Hepatocyte (in vitro differentiated cells): ENCODE measurements around the gene MYZAP.

Source experiments
- CTCF ChIP-seq: fragments of 200-600 bp; sonication (generic); IDR thresholded peaks from 2 replicates; pipeline ENCODE4 v1.5.1; 2016; ENCODE audit warnings: antibody characterized with exemption, mild to moderate bottlenecking; ENCODE audit not compliant: poor library complexity
- EZH2 ChIP-seq: fragments of 200-600 bp; sonication (generic); IDR thresholded peaks from 2 replicates; pipeline ENCODE4 v1.6.1; 2016; ENCODE audit warnings: antibody characterized with exemption, mild to moderate bottlenecking, borderline replicate concordance
- EZH2phosphoT487 ChIP-seq: fragments of 200-600 bp; sonication (generic); IDR thresholded peaks from one replicate; pipeline ENCODE4 v1.6.1; 2018; ENCODE audit warnings: antibody characterized with exemption, mild to moderate bottlenecking, low read depth, moderate library complexity; ENCODE audit not compliant: unreplicated experiment, severe bottlenecking

- TF ChIP-seq CTCF (peak; percentile 17), EZH2 (no peak), EZH2phosphoT487 (no peak)
Observed at GRCh38 chr15:57580866-57581265, 10.8 kb upstream of the MYZAP start.
